GM19043 (cell line): ENCODE data around the gene LPP.

ENCODE experiments used
- ATAC-seq: cut with Tn5 transposase; IDR thresholded peaks from one replicate; pipeline ENCODE4 v1.9.1; 2021; ENCODE audit warnings: low read depth; ENCODE audit not compliant: unreplicated experiment

Gene LPP

GRCh38 chr3:188641076-188641475 lies 487.1 kb downstream of the LPP start:
- ATAC-seq: no peak

- ATAC-seq: no peak
These were observed 489.8 kb downstream of the LPP start for GRCh38 chr3:188643736-188644135.

- ATAC-seq: no peak
These were observed 492.6 kb downstream of the LPP start for GRCh38 chr3:188646592-188646991.

GRCh38 chr3:188647237-188647636 lies 493.3 kb downstream of the LPP start:
- ATAC-seq: no peak

- no peak for ATAC-seq
These were observed 495.6 kb downstream of the LPP start for GRCh38 chr3:188649521-188649920.

- no peak for ATAC-seq
These were observed 502.4 kb downstream of the LPP start for GRCh38 chr3:188656196-188656982.

GRCh38 chr3:188658606-188659005 lies 504.6 kb downstream of the LPP start:
- ATAC-seq: no peak

GRCh38 chr3:188659449-188660090 lies 505.6 kb downstream of the LPP start:
- ATAC-seq: no peak

- no peak for ATAC-seq
These were observed 506.5 kb downstream of the LPP start for GRCh38 chr3:188660415-188660814.

- ATAC-seq: no peak
These were observed 507.8 kb downstream of the LPP start for GRCh38 chr3:188661806-188662205.

GRCh38 chr3:188662214-188662613 lies 508.3 kb downstream of the LPP start:
- ATAC-seq: no peak

GRCh38 chr3:188662795-188663194 lies 508.8 kb downstream of the LPP start:
- ATAC-seq: no peak

GRCh38 chr3:188663839-188664238 lies 509.9 kb downstream of the LPP start:
- no peak for ATAC-seq

- no peak for ATAC-seq
These were observed 510.8 kb downstream of the LPP start for GRCh38 chr3:188664795-188665194.

GRCh38 chr3:188667926-188668325 lies 514.0 kb downstream of the LPP start:
- ATAC-seq: no peak

- no peak for ATAC-seq
These were observed 516.5 kb downstream of the LPP start for GRCh38 chr3:188670446-188670845.

GRCh38 chr3:188671971-188672370 lies 518.0 kb downstream of the LPP start:
- ATAC-seq: no peak

GRCh38 chr3:188672840-188673239 lies 518.9 kb downstream of the LPP start:
- no peak for ATAC-seq

GRCh38 chr3:188673646-188674186 lies 519.8 kb downstream of the LPP start:
- ATAC-seq: no peak

- ATAC-seq: no peak
These were observed 520.6 kb downstream of the LPP start for GRCh38 chr3:188674595-188674994.

GRCh38 chr3:188677344-188677743 lies 523.4 kb downstream of the LPP start:
- no peak for ATAC-seq

- ATAC-seq: no peak
These were observed 526.2 kb downstream of the LPP start for GRCh38 chr3:188680189-188680588.
